Measurements from ENCODE around the gene AOC2.
"Not testable (repeated sequence)": the region's sequence is repeated elsewhere in the genome, so short reads cannot be mapped to it uniquely, and the experiment has no call there.

The AOC2 gene

DNA sequence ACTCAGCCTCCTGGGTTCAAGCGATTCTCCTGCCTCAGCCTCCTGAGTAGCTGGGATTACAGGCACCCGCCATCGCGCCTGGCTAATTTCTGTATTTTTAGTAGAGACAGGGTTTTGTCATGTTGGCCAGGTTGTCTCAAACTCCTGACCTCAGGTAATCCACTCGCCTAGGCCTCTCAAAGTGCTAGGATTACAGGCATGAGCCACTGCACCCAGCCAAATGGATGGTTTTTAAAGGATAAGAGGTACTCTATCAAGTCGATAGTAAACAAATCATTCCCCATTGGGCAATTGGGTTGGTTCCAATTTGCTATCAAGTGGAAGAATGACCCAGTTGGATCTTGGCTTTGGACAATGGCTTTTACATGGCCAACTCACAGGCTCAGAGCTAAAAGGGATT is 37.3 kb downstream of the AOC2 start:
- DNase-seq (ENCODE audit: low spot score): not testable (repeated sequence)

DNA sequence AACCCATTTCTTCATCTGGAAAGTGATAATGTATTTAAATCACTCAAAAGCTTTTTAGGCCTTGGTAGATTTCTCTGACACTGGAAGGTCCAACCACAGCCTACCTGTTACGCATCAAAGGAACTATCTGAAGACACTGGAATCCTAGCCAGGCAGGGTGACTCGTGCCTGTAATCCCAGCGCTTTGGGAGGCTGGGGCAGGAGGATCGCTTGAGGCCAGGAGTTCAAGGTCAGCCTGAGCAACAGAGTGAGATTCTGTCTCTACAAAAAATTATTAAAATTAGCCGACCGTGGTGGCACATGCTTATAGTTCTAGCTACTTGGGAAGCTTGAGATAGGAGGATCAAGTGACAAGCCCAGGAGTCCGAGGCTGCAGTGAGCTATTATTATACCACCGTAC is 37.8 kb downstream of the AOC2 start:
- DNase-seq (ENCODE audit: low spot score): no peak

DNA sequence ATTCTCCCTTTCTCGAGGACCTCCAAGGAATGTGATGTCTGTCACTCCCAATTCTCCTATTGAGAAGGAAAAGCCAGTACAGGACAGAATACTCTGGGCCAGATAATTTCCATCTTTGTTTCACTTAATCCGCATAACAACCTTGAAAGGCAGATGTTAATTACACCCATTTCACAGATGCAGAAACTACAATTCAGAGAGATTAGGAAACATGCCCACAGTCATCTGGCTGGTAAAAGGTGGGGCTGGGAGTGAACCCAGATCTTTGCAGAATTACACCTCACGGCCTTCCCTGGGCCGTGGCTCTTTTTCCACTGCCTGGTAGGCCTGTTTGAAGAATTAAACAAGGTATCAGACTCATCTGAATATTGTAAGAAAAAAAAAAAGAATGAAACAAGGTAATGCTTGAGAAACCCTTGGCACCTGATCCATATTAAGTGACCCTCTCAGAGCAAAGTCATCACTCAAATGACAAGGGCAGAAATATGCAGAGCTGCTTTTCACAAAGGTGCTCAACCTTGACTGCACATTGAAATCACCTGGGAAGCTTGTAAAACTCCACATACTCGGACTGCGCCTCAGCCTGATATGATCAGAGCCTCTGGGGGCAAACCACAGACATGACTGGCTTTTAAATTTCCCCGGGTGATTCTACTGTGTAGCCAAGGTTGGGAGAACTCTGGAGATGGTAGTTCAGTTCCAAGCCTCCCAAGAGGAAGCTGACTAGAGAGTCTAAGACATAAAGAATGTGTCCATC is 39.6 kb downstream of the AOC2 start:
- DNase-seq (ENCODE audit: low spot score): no peak

DNA sequence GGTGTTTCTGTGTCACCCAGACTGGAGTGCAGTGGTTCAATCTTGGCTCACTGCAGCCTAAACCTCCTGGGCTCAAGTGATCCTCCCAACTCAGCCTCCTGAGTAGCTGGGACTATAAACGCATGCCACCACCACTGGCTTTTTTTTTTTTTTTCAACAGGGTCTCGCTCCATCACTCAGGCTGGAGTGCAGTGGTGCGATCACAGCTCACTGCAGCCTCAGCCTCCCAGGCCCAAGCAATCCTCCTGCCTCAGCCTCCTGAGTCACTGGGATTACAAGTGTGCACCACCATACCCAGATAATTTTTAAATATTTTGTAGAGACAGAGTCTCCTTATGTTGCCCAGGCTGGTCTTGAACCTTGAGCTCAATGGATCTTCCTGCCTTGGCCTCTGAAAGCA is 41.4 kb downstream of the AOC2 start:
- DNase-seq (ENCODE audit: low spot score): not testable (repeated sequence)

DNA sequence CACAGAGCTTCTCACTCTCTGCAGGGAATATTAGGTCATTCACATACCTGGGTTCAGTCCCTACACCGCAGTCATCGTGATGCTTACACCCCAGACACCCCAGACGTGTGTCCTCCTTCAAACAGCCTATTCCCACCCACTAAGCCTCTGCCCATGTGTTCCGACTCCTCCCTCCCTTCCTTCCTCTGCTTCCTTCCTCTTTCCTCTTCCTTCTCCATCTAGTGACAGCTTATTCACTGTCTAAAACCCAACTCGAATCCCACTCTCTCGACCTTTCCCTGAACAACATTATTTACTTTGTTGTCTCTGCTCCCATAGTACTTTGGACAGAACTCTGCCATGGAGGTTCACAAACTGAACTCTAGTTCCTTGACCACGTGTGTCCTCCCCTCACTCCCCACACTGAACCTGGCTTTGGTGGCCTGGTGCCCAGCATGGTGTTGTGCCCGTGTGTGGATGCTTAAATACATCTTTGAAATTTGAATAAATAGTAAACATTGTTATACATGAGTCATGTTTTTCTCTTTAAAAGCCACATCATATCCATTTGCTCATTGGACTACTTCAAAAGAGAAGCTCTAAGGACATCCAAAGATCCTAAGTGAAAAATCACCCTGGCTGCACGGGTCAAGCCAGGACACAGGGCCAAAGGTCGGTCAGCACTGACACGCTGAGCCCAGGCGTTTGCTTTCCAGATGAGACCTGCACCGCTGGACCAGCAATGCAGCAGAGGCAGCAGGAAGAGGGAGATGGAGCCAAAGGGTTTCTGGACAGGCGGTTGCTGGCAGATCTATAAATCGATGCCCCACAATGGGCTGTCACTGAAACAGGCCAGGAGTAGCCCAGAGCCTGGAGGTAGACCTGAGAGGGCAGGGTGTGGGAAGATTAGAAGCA is 42.1 kb downstream of the AOC2 start:
- DNase-seq (ENCODE audit: low spot score): no peak

DNA sequence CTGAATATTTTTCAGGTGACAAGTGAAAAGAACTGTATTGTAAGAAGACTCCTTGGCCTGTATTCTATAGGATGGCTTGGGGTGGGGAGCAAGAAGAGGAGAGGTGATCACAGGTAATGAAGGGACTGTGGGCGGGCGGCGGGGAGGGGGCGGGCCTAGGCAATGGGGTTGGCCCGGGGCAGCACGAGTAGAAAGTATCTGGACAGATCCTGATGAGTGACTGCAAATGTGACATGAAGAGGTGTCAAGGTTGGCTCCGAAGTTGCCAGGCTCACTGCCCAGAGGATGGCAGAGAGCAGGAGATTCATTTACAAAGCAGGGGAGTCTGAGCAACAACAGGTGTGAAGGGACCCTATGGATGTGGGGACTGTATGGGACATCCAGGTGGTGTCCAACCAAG is 45.4 kb downstream of the AOC2 start:
- no peak for DNase-seq (ENCODE audit: low spot score)

DNA sequence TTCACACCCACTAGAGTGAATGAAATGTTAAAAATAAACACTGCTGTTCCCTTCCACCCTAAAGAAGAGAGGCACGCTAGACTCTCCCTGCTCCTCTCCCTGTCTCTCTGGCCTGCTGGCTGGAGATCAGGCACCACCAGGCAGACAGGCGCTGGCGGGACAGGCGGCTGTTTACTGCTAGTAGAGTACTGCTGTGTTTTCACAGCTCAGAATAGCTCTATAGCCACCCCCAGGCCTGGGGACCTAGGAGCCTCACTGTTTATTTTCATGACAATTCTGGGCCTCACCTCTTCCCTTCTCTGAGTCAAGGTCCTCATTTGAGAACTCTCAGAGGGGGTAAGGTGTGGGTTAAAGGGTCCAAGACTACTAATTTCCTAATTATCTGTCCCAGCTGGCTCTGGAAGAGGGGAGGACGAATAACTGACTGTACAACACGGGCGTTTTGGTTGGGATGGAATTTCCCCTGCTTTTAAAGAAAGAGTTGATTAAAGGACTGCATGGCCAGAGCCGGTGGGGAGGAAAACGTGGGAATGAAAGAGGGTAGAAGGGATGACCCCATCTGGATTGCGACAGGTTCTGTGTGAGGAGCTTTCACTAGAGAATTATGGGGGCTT is 47.3 kb downstream of the AOC2 start:
- peak; percentile 67 for DNase-seq (ENCODE audit: low spot score)

DNA sequence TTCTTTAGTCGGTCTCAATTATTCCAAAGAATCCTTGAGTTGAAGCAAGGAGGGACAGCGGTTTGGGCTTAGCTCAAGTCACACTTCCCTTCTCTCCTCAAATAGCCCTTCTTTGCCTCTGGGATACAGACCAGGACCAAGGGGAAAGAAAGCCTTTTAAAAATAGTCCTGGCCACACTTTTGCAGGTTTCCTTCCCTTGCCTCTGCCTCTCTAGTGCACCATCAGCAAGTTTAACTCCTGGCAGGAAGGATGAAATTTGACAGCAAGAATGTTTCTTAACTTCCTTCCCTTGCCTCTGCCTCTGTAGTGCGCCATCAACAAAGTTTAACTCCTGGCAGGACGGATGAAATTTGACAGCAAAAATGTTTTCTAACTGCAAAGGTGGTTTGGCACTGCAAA is 49.0 kb downstream of the AOC2 start:
- no peak for DNase-seq (ENCODE audit: low spot score)

DNA sequence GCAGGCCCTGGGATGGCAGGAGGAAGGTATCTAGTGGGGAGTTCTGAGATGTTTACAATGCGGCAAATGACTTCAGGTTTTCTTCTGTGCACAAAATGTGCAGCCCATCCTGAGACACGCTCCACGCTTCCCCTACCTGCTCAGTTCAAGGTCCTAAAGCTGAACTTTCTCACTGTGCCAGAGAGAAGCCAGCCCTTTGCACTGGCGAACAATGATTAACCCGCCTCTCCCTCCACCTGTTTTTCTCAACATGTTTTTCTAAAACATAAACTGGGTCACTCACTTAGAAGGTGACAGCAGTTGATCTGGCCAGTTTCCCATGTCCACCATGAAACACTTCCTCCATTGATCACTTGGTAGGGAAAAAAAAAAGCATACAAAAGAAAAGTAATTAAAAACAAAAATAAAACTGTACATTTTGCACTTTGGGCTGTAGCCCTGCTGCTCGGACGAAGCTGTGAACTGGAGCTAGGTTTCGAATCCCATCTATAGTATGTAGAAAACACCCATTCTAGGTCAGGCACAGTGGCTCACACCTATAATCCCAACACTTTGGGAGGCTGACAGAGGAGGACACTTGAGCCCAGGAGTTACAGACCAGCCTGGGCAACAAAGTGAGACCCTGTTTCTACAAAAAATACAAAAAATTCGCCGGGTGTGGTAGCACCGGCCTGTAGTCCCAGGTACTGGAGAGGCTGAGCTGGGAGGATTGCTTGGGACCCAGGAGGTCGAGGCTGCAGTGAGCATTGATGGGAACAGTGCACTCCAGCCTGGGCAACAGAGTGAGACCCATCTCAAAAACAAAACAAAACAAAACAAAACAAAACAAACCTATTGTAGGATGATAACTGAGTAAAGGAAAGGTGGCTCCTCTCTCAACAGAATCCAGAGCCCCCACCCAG is 50.2 kb downstream of the AOC2 start:
- DNase-seq (ENCODE audit: low spot score): no peak

DNA sequence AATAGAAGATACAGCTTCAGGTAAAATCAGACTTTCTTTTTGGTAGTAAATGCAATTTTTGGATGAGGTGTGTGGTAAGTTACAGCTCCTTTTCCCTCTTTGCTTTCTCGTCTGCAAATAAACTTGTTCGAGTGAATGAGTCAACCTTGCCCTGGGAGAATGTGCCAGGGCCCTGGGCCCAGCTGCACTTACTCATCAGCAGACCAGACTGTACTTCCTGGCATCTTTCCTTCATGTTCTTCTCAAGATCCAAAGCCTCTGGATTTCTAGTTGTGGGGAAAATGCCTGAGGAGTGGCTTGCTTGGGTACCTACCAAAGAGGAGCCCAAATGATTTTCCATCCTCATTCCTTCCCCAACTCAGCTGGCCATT is 50.8 kb downstream of the AOC2 start:
- no peak for DNase-seq (ENCODE audit: low spot score)

DNA sequence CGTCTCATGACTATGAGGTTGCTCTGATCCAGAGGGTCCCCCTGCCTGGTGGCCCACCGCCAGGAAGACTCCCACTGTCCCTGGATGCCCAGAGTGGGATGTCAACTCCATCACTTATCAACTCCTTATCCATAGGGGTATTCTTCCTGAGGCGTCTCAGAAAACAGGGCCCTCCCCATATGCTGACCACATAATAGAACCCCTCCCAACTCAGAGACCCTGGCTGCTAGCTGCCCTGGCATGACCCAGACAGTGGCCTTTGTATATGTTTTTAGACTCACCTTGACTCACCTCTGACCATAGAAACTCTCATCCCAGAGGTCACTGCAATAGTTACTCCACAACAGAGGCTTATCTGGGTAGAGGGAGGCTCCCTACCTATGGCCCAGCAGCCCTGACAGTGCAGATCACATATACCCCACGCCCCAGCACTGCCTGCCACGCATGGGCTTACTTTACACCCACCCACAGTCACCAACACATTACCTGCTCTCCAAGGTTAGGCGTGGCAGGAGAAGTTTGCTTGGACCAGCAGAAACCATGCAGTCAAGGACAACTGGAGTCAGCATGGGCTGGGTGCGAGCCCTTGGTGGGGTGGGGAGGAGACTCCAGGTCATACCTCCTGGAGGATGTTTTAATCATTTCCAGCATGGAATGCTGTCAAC is 53.9 kb downstream of the AOC2 start:
- no peak for DNase-seq (ENCODE audit: low spot score)

DNA sequence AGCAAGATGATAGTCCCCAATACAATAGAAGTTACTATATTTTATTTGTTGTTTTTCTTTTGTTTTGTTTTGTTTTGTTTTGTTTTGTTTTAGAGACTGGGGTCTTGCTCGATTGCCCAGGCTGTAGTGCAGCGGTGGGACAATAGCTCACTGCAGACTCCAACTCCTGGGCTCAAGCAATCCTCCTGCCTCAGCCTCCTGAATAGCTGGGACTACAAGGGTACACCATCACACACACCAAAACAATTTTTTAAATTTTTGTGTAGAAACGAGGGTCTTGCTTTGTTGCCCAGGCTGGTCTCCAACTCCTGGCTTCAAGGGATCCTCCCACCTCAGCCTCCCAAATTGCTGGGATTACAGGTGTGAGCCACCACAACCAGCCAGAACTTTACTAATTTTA is 55.6 kb downstream of the AOC2 start:
- not testable (repeated sequence) for DNase-seq (ENCODE audit: low spot score)

All from iPS-NIHi11 (cell line).